HG02943 (cell line): ENCODE measurements around the gene HOXB1.

Source experiments
- ATAC-seq: cut with Tn5 transposase; IDR thresholded peaks from one replicate; pipeline ENCODE4 v1.9.1; 2021; ENCODE audit warnings: mild to moderate bottlenecking, low read depth, moderate library complexity; ENCODE audit not compliant: unreplicated experiment

HOXB1 gene

GRCh38 chr17:48567646-48568354 lies 37.0 kb upstream of the HOXB1 start:
- ATAC-seq = no peak

- no peak for ATAC-seq
Observed at GRCh38 chr17:48567209-48567608, 36.4 kb upstream of the HOXB1 start.

GRCh38 chr17:48566717-48567116 lies 35.9 kb upstream of the HOXB1 start:
- no peak for ATAC-seq

- no peak for ATAC-seq
Observed at GRCh38 chr17:48565925-48566710, 35.3 kb upstream of the HOXB1 start.

- no peak for ATAC-seq
Observed at GRCh38 chr17:48565022-48565554, 34.3 kb upstream of the HOXB1 start.

- no peak for ATAC-seq
Observed at GRCh38 chr17:48564188-48565021, 33.6 kb upstream of the HOXB1 start.

- no peak for ATAC-seq
Observed at GRCh38 chr17:48563867-48564187, 33.0 kb upstream of the HOXB1 start.

- ATAC-seq = no peak
Observed at GRCh38 chr17:48563385-48563838, 32.6 kb upstream of the HOXB1 start.

GRCh38 chr17:48562934-48563333 lies 32.1 kb upstream of the HOXB1 start:
- ATAC-seq = no peak

- ATAC-seq = peak; percentile 77
Observed at GRCh38 chr17:48561884-48562810, 31.3 kb upstream of the HOXB1 start.

GRCh38 chr17:48559840-48560817 lies 29.3 kb upstream of the HOXB1 start:
- no peak for ATAC-seq

GRCh38 chr17:48559122-48559839 lies 28.5 kb upstream of the HOXB1 start:
- no peak for ATAC-seq

GRCh38 chr17:48558831-48559121 lies 28.0 kb upstream of the HOXB1 start:
- no peak for ATAC-seq

GRCh38 chr17:48558057-48558830 lies 27.4 kb upstream of the HOXB1 start:
- ATAC-seq = no peak

- no peak for ATAC-seq
Observed at GRCh38 chr17:48556576-48557401, 26.0 kb upstream of the HOXB1 start.

GRCh38 chr17:48556229-48556575 lies 25.4 kb upstream of the HOXB1 start:
- ATAC-seq = no peak
